GM12878 (cell line): Measurements from ENCODE around the gene KHNYN. TPM values are rescaled to one million over a fixed set of nuclear protein-coding genes. Genes with fewer than 3 reads are reported as not detected.

Source experiments
- ATAC-seq: fragments of 200-7000 bp; cut with Tn5 transposase; 3 replicates; pipeline ENCODE4 v1.9.1; 2020; ENCODE audit warnings: mild to moderate bottlenecking, moderate library complexity
- BruUV-seq: library from RNA; stranded (reverse); fragments of 400-500 nt; replicated peaks from 2 replicates; lab custom pipeline; 2021; lab: Mats Ljungman, UMichigan
- CTCF ChIA-PET: fragments of 300-600 bp; sonication (Branson Sonifier 250); formaldehyde crosslinking; extraction: SDS; loops from one replicate; lab custom pipeline; 2021; ENCODE audit warnings: inconsistent platforms; lab: Yijun Ruan, JAX
- POLR2A ChIA-PET: fragments of 350-600 bp; formaldehyde crosslinking; extraction: SDS; loops from one replicate; lab custom pipeline; 2021; ENCODE audit warnings: inconsistent platforms; lab: Charles Lee
- RAD21 ChIA-PET: fragments of 300-600 bp; sonication (Branson Sonifier 250); formaldehyde crosslinking; loops from one replicate; lab custom pipeline; 2023; ENCODE audit warnings: antibody characterized with exemption; ENCODE audit not compliant: unreplicated experiment; lab: Charles Lee
- SMC1A ChIA-PET: fragments of 300-600 bp; sonication (Branson Sonifier 250); formaldehyde crosslinking; loops from one replicate; lab custom pipeline; 2023; ENCODE audit not compliant: unreplicated experiment, uncharacterized antibody; lab: Charles Lee
- DNase-seq: peaks from one replicate; pipeline ENCODE4 v3.0.0-alpha.2; 2011; ENCODE audit warnings: low read depth, low spot score
- FAIRE-seq: peaks from 3 replicates; lab custom pipeline; 2011; peaks lifted over from hg19 to GRCh38; lab: Jason Lieb, UNC
- H2AFZ ChIP-seq: 2 replicates; pipeline ENCODE4 v1.6.0; 2011; ENCODE audit warnings: low read depth, low read length, control low read depth; ENCODE audit not compliant: control insufficient read depth
- H3K27ac ChIP-seq: 2 replicates; pipeline ENCODE4 v1.5.1; 2011; ENCODE audit warnings: control low read depth; ENCODE audit not compliant: control insufficient read depth, insufficient read depth
- H3K27me3 ChIP-seq, 2 experiments: replicated peaks in 1 of 2; 2 replicates each; pipeline versions ENCODE4 v1.6.0 to v1.6.1; 2011; ENCODE audit warnings: low read length in 1 of 2; ENCODE audit not compliant: control insufficient read depth in 2 of 2, insufficient read depth in 2 of 2
- H3K36me3 ChIP-seq, 2 experiments: 2 replicates each; pipeline ENCODE4 v1.5.1; 2011; ENCODE audit warnings: low read length in 1 of 2; ENCODE audit not compliant: control insufficient read depth in 2 of 2, insufficient read depth in 2 of 2
- H3K4me1 ChIP-seq: 2 replicates; pipeline ENCODE4 v1.6.1; 2011; ENCODE audit warnings: mild to moderate bottlenecking, low read length, moderate library complexity, mixed read lengths; ENCODE audit not compliant: control insufficient read depth, insufficient read depth
- H3K4me2 ChIP-seq: 2 replicates; pipeline ENCODE4 v1.6.0; 2011; ENCODE audit warnings: control low read depth; ENCODE audit not compliant: control insufficient read depth, insufficient read depth
- H3K4me3 ChIP-seq: fragments of 200-600 bp; sonication (generic); 2 replicates; pipeline ENCODE4 v1.5.1; 2016
- H3K79me2 ChIP-seq: 2 replicates; pipeline ENCODE4 v1.6.0; 2011; ENCODE audit warnings: low read length; ENCODE audit not compliant: control insufficient read depth, insufficient read depth
- H3K9ac ChIP-seq: 2 replicates; pipeline ENCODE4 v1.8.0; 2011; ENCODE audit warnings: low read length, control low read depth, mixed read lengths; ENCODE audit not compliant: control insufficient read depth, insufficient read depth
- H3K9me3 ChIP-seq: replicated peaks from 3 replicates; pipeline ENCODE4 v1.5.1; 2011; ENCODE audit warnings: mild to moderate bottlenecking, low read length; ENCODE audit not compliant: control insufficient read depth, insufficient read depth
- H4K20me1 ChIP-seq: 2 replicates; pipeline ENCODE4 v1.6.0; 2011; ENCODE audit not compliant: control insufficient read depth, insufficient read depth
- BMI1 ChIP-seq: fragments of 450-650 bp; IDR thresholded peaks from 2 replicates; pipeline ENCODE4 v1.6.1; 2016; ENCODE audit warnings: mild to moderate bottlenecking, moderate library complexity, borderline replicate concordance
- CBX5 ChIP-seq: sonication (generic); IDR thresholded peaks from 2 replicates; pipeline ENCODE4 v1.6.1; 2016; ENCODE audit warnings: low read depth, moderate library complexity, mild to moderate bottlenecking, inconsistent platforms
- CHD4 ChIP-seq: fragments of 200-600 bp; sonication (generic); IDR thresholded peaks from 2 replicates; pipeline ENCODE4 v1.6.1; 2016; ENCODE audit warnings: mild to moderate bottlenecking
- FOXM1 ChIP-seq: IDR thresholded peaks from 2 replicates; pipeline ENCODE4 v1.6.1; 2012; ENCODE audit warnings: low read depth, mild to moderate bottlenecking, inconsistent platforms, low read length, moderate library complexity
- JUND ChIP-seq: IDR thresholded peaks from 2 replicates; pipeline ENCODE4 v1.6.1; 2012; ENCODE audit warnings: low read depth, mild to moderate bottlenecking, low read length, improper control_type of control experiment, moderate library complexity
- KLF5 ChIP-seq: fragments of 450-650 bp; IDR thresholded peaks from 2 replicates; pipeline ENCODE4 v1.6.1; 2014; ENCODE audit warnings: mild to moderate bottlenecking; ENCODE audit not compliant: partially characterized antibody
- NR2F1 ChIP-seq: fragments of 450-650 bp; conservative IDR thresholded peaks from 2 replicates; pipeline ENCODE4 v1.6.1; 2017; ENCODE audit warnings: mild to moderate bottlenecking
- SPI1 ChIP-seq: IDR thresholded peaks from 2 replicates; pipeline ENCODE4 v1.6.1; 2011; ENCODE audit warnings: low read depth, mild to moderate bottlenecking, low read length, moderate library complexity, borderline replicate concordance; ENCODE audit not compliant: insufficient read depth
- SRF ChIP-seq, 2 experiments: IDR thresholded peaks; 2 replicates each; pipeline ENCODE4 v1.6.1; 2011; ENCODE audit warnings: low read depth in 2 of 2, low read length in 2 of 2, mild to moderate bottlenecking in 1 of 2, moderate library complexity in 1 of 2
- STAT3 ChIP-seq: IDR thresholded peaks from 2 replicates; pipeline ENCODE4 v1.6.1; 2011; ENCODE audit warnings: low read depth, low read length, improper control_type of control experiment
- ZZZ3 ChIP-seq: IDR thresholded peaks from 2 replicates; pipeline ENCODE4 v1.6.1; 2011; ENCODE audit warnings: low read depth; ENCODE audit not compliant: control insufficient read depth, insufficient read length
- WGBS: methylation state at CpG from one replicate; pipeline ENCODE4 v1.1.6; 2016; ENCODE audit warnings: low lambda C conversion rate; ENCODE audit not compliant: insufficient replicate concordance, insufficient coverage; ENCODE audit errors: missing lambda C conversion rate; 5-methylcytosine and 5-hydroxymethylcytosine counted together
- in situ Hi-C: fragments of 300-500 bp; cut with MboI; formaldehyde crosslinking; loops from 9 replicates; pipeline ENCODE4 v1.14.3; 2018; ENCODE audit warnings: mixed read lengths
- intact Hi-C: fragments of 100-400 bp; cut with micrococcal nuclease; formaldehyde crosslinking; loops from one replicate; pipeline ENCODE4 v1.14.2; 2022; ENCODE audit not compliant: unreplicated experiment
- polyA plus RNA-seq, 11 experiments: library from polyadenylated mRNA; depleted of rRNA in 4 of 11; unstranded in 6 of 11; stranded (reverse) in 5 of 11; fragments of >200 nt; fragmentation: Nextera tagmentation in 4 of 11; fragmentation: Illumina TruSeq in 1 of 11; extraction: Ambion mirVana in 4 of 11; extraction: Trizol in 1 of 11; gene quantifications; 1 replicate in 1 of 11; 2 replicates in 10 of 11; pipeline versions ENCODE4 v1.2.1 to v1.2.3, GENCODE V29; 2011 to 2016; ENCODE audit warnings: inconsistent platforms in 2 of 11, missing spikeins in 2 of 11, low read depth in 1 of 11
- total RNA-seq, 4 experiments: library from RNA; depleted of rRNA in 3 of 4; stranded (reverse); fragments of >200 nt in 3 of 4; fragmentation: Illumina TruSeq in 1 of 4; extraction: Trizol in 1 of 4; gene quantifications; 2 replicates each; pipeline versions ENCODE4 v1.2.1 to v1.2.3, GENCODE V29; 2013 to 2021
- TF ChIP-seq, protein P1 (sequence below): IDR thresholded peaks from 2 replicates; pipeline ENCODE4 v1.6.1; 2012; ENCODE audit warnings: low read depth, low read length, improper control_type of control experiment
- TF ChIP-seq, protein P2 (sequence below): fragments of 450-650 bp; IDR thresholded peaks from 2 replicates; pipeline ENCODE4 v1.6.1; 2016; ENCODE audit warnings: mild to moderate bottlenecking, moderate library complexity, borderline replicate concordance

KHNYN gene
- total and polyA plus RNA-seq, 10 of the 15 experiments (the other 5 are each of a cell fraction or from before 2014, with no cell fraction given) = 1.4 to 34.7 (median 21.5) TPM

DNA sequence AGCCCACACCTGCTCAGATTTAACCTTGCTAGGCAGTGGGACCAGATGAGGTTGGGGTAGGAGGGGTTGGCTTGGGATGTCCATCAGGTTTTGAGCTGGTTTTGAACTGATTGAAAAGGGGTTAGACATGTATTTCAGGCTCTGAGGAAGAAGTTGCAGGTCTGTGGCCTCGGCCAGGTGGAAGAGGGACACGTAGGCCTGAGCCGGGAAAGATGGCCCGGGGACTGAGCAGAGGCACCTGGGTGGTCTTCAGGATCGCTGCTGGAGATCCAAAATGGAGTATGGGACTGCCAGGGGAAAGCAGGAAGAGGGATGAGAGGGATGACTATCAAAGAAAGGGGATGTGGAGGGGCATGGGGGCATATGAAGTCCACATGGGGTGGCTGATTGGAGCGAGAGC, 23.3 kb upstream of the KHNYN start (continued):
- TF ChIP-seq, protein P1, sequence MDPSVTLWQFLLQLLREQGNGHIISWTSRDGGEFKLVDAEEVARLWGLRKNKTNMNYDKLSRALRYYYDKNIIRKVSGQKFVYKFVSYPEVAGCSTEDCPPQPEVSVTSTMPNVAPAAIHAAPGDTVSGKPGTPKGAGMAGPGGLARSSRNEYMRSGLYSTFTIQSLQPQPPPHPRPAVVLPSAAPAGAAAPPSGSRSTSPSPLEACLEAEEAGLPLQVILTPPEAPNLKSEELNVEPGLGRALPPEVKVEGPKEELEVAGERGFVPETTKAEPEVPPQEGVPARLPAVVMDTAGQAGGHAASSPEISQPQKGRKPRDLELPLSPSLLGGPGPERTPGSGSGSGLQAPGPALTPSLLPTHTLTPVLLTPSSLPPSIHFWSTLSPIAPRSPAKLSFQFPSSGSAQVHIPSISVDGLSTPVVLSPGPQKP = no peak
- TF ChIP-seq SPI1 (no peak), FOXM1 (no peak)

DNA sequence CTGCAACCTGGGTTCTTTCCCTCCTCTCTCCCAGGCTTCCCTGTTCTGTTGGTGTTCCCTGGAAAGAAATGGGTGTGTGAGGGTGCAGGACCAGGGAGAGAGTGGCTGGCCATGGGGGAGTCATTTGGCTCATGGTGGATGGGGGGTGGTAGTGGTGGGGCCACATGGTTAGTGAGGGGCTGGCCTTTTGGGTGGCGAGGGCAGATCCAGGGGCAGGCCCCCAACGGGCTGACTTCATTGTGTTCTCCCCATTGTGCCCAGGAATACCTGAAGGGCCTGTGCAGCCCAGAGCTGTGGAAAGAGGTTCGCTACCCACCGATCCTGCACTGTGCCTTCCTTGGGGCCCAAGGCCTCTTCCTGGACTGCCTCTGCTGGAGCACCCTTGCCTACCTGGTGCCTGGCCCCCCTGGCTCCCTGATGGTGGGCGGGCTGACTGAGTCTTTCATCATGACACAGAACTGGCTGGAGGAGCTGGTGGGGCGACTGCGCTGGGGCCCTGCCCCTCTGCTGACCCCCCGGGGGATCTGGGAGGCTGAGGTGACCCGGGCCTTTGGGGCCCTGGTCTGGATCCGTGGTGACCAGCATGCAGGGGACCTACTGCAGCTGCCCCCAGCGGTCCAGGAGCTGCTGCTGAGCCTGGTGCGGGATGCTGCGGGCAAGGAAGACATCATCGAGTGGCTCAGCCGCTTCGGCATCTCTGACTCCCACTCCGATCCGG, 22.0 kb upstream of the KHNYN start:
- Histone ChIP-seq H3K4me1 (no peaks in the 10 kb centered on the region), H3K36me3 (no peaks in the 10 kb centered on the region), H3K9me3 (no peaks in the 10 kb centered on the region), H2AFZ (no peak overlapping the region), H3K9ac (no peak overlapping the region), H3K4me2 (no peak overlapping the region), H3K4me3 (no peak overlapping the region), H3K27ac (no peak overlapping the region), H3K27me3 (peaks cover 1 to 5% of the 10 kb centered on the region in 2 experiments; a peak in 2 of 4 replicates), H3K79me2 (no peaks in the 10 kb centered on the region), H4K20me1 (no peaks in the 10 kb centered on the region)
- TF ChIP-seq BMI1 (no peak), CHD4 (no peak), STAT3 (no peak), KLF5 (no peak), ZZZ3 (no peak), CBX5 (no peak), SRF (IDR thresholded peaks at IDR 0.05; ENCODE audit: low read depth in 2 of 2, low read length in 2 of 2) (no peak), SPI1 (no peak), NR2F1 (no peak), JUND (no peak)
- TF ChIP-seq, protein P2, sequence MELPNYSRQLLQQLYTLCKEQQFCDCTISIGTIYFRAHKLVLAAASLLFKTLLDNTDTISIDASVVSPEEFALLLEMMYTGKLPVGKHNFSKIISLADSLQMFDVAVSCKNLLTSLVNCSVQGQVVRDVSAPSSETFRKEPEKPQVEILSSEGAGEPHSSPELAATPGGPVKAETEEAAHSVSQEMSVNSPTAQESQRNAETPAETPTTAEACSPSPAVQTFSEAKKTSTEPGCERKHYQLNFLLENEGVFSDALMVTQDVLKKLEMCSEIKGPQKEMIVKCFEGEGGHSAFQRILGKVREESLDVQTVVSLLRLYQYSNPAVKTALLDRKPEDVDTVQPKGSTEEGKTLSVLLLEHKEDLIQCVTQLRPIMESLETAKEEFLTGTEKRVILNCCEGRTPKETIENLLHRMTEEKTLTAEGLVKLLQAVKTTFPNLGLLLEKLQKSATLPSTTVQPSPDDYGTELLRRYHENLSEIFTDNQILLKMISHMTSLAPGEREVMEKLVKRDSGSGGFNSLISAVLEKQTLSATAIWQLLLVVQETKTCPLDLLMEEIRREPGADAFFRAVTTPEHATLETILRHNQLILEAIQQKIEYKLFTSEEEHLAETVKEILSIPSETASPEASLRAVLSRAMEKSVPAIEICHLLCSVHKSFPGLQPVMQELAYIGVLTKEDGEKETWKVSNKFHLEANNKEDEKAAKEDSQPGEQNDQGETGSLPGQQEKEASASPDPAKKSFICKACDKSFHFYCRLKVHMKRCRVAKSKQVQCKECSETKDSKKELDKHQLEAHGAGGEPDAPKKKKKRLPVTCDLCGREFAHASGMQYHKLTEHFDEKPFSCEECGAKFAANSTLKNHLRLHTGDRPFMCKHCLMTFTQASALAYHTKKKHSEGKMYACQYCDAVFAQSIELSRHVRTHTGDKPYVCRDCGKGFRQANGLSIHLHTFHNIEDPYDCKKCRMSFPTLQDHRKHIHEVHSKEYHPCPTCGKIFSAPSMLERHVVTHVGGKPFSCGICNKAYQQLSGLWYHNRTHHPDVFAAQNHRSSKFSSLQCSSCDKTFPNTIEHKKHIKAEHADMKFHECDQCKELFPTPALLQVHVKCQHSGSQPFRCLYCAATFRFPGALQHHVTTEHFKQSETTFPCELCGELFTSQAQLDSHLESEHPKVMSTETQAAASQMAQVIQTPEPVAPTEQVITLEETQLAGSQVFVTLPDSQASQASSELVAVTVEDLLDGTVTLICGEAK = no peak
- no TSS peak for BruUV-seq
- in situ Hi-C loops (no loop called here), intact Hi-C loops (no loop called here)
- FAIRE-seq (no peak), ATAC-seq (no peak), DNase-seq (no peak)
- WGBS = 44% methylated on average over 18 of the region's 18 CpGs
- SMC1A ChIA-PET = no interaction called here
- RAD21 ChIA-PET = no interaction called here
- CTCF ChIA-PET = interaction anchor here (0.8 to 2.2 kb wide), 3 partner anchors 23 to 74 kb away, joined by 3 to 10 read pairs (median 9); no protein-coding TSS in a partner anchor
- POLR2A ChIA-PET = no interaction called here
